ENCODE results near the gene PEX5L. TPM values are rescaled to one million over a fixed set of nuclear protein-coding genes. Genes with fewer than 3 reads are reported as not detected.

The PEX5L gene
- total RNA-seq, 1 experiment from 2014 or later = 0.47 TPM

GRCh38 chr3:180048103-180048502 lies 11.4 kb upstream of the PEX5L start:
- no peak overlapping the region for H3K27ac Mint-ChIP-seq (ENCODE audit: low read depth, unreplicated experiment)
- no peaks in the 10 kb centered on the region for H3K36me3 Mint-ChIP-seq (ENCODE audit: insufficient read depth, unreplicated experiment)
- BruUV-seq (replicated peaks) = no TSS peak
- ChIA-PET CTCF (no interaction called here), POLR2A (no interaction called here)
- no peaks in the 10 kb centered on the region for H3K9me3 Mint-ChIP-seq (ENCODE audit: unreplicated experiment)
- peaks cover 6% of the 10 kb centered on the region for H3K4me1 Mint-ChIP-seq (ENCODE audit: insufficient read depth, unreplicated experiment)
- intact Hi-C loops (cut with micrococcal nuclease) = no loop called here
- DNase-seq (ENCODE audit: unreplicated experiment) = no peak
- no peaks in the 10 kb centered on the region for H3K27me3 Mint-ChIP-seq (ENCODE audit: insufficient read depth, unreplicated experiment)
- no peak for TF ChIP-seq CTCF (IDR thresholded peaks at IDR 0.05; ENCODE audit: unreplicated experiment)
- H3K4me3 Mint-ChIP-seq (ENCODE audit: unreplicated experiment) = no peak overlapping the region

- ChIA-PET CTCF (interaction anchor here (0.5 to 0.7 kb wide), 3 partner anchors 11 to 112 kb away, joined by 3 to 5 read pairs (median 3); no protein-coding TSS in a partner anchor), POLR2A (interaction anchor here (0.7 to 1.1 kb wide), 2 partner anchors 24 to 37 kb away, joined by 3 to 4 read pairs; no protein-coding TSS in a partner anchor)
- intact Hi-C loops (cut with micrococcal nuclease) = loop anchor here (1.0 kb wide), 1 partner anchor 554 kb away; no protein-coding TSS in a partner anchor
- Mint-ChIP-seq H3K4me1 (ENCODE audit: insufficient read depth, unreplicated experiment) (peaks cover 29% of the 10 kb centered on the region), H3K27ac (ENCODE audit: low read depth, unreplicated experiment) (peak overlapping the region; percentile 86), H3K4me3 (ENCODE audit: unreplicated experiment) (no peak overlapping the region), H3K27me3 (ENCODE audit: insufficient read depth, unreplicated experiment) (peaks cover 13% of the 10 kb centered on the region), H3K9me3 (ENCODE audit: unreplicated experiment) (no peaks in the 10 kb centered on the region), H3K36me3 (ENCODE audit: insufficient read depth, unreplicated experiment) (no peaks in the 10 kb centered on the region)
- DNase-seq (ENCODE audit: unreplicated experiment) = peak; percentile 69
- no peak for TF ChIP-seq CTCF (IDR thresholded peaks at IDR 0.05; ENCODE audit: unreplicated experiment)
- no TSS peak for BruUV-seq (replicated peaks)
Observed at GRCh38 chr3:180040966-180041365, 4.2 kb upstream of the PEX5L start.

GRCh38 chr3:180036092-180036670 lies 556 bp downstream of the PEX5L start:
- no peak for DNase-seq (ENCODE audit: unreplicated experiment)
- peaks cover 13% of the 10 kb centered on the region for H3K27me3 Mint-ChIP-seq (ENCODE audit: insufficient read depth, unreplicated experiment)
- BruUV-seq (replicated peaks) = no TSS peak
- no peaks in the 10 kb centered on the region for H3K9me3 Mint-ChIP-seq (ENCODE audit: unreplicated experiment)
- H3K4me3 Mint-ChIP-seq (ENCODE audit: unreplicated experiment) = peak overlapping the region; percentile 43
- TF ChIP-seq CTCF (IDR thresholded peaks at IDR 0.05; ENCODE audit: unreplicated experiment) = no peak
- H3K4me1 Mint-ChIP-seq (ENCODE audit: insufficient read depth, unreplicated experiment) = peaks cover 25% of the 10 kb centered on the region
- intact Hi-C loops (cut with micrococcal nuclease) = no loop called here
- H3K36me3 Mint-ChIP-seq (ENCODE audit: insufficient read depth, unreplicated experiment) = peaks cover 7% of the 10 kb centered on the region
- POLR2A ChIA-PET = interaction anchor here (0.9 kb wide), 1 partner anchor 16 kb away, joined by 4 read pairs; no protein-coding TSS in a partner anchor
- CTCF ChIA-PET = no interaction called here
- H3K27ac Mint-ChIP-seq (ENCODE audit: low read depth, unreplicated experiment) = no peak overlapping the region

DNA sequence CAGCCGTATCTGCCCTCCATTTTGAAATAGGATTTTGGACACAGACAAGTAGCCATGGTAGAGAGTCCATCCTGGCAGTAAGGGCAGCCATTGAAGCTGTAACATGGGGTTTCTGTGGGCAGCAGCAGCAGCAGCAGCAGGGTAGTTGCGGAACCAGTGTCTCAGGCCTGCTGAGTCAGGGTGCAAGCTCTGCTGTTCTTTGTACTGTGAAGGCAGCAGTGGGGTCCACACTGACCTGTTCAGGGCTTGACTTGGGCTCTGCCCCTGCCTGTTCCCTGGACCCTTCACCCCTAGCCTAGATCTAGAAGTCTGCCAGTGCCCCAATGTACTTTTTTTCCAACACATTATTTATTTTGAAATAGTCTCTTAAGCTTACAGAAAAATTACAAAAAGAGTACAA lies 9.7 kb downstream of the PEX5L start:
- Mint-ChIP-seq H3K27me3 (ENCODE audit: insufficient read depth, unreplicated experiment) (no peaks in the 10 kb centered on the region), H3K36me3 (ENCODE audit: insufficient read depth, unreplicated experiment) (no peaks in the 10 kb centered on the region), H3K9me3 (ENCODE audit: unreplicated experiment) (no peaks in the 10 kb centered on the region), H3K4me1 (ENCODE audit: insufficient read depth, unreplicated experiment) (peaks cover 15% of the 10 kb centered on the region), H3K4me3 (ENCODE audit: unreplicated experiment) (no peak overlapping the region), H3K27ac (ENCODE audit: low read depth, unreplicated experiment) (no peak overlapping the region)
- no peak for DNase-seq (ENCODE audit: unreplicated experiment)
- ChIA-PET POLR2A (no interaction called here), CTCF (interaction anchor here (1.0 kb wide), 1 partner anchor 97 kb away, joined by 4 read pairs; no protein-coding TSS in a partner anchor)
- no peak for TF ChIP-seq CTCF (IDR thresholded peaks at IDR 0.05; ENCODE audit: unreplicated experiment)
- BruUV-seq (replicated peaks) = no TSS peak
- intact Hi-C loops (cut with micrococcal nuclease) = no loop called here

Measured in MCF 10A (cell line).